ENCODE data around the gene STX11.

DNA sequence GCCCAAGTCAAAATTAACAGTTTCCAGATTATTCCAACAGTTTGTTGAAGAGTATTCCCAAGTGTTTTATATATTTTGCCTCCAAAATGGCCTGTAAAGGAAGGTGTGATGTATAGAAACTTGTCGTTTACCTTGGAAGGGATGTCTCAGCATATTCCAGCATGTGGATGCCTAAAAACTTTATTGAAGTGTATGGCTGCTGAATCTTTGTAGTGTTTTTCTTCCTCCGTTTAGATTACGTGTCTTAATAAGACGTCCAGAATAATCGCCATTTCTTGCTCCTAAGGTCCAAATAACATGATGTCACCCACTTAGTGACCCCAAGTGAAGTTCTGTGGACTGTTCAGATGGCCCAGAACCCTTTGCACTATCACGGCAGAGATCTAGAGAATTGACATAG, 37.0 kb upstream of the STX11 start:
- TF ChIP-seq EZH2 (IDR thresholded peaks at IDR 0.05; ENCODE audit: insufficient read depth, poor library complexity, severe bottlenecking) (no peak), EZH2phosphoT487 (IDR thresholded peaks at IDR 0.05; ENCODE audit: insufficient read depth, low read depth) (no peak)

Measured in GM23248 (cell line).